ENCODE measurements around the gene ADGRL3.

ADGRL3 gene

GRCh38 chr4:62051332-62051731 lies 851.2 kb downstream of the ADGRL3 start:
- no peak for DNase-seq

- no peak for DNase-seq
Measured at GRCh38 chr4:62053974-62054373, 853.8 kb downstream of the ADGRL3 start.

- no peak for DNase-seq
Measured at GRCh38 chr4:62057031-62057430, 856.9 kb downstream of the ADGRL3 start.

GRCh38 chr4:62058571-62058970 lies 858.4 kb downstream of the ADGRL3 start:
- DNase-seq: no peak

- DNase-seq: no peak
Measured at GRCh38 chr4:62070291-62070852, 870.2 kb downstream of the ADGRL3 start.

GRCh38 chr4:62075089-62075488 lies 875.0 kb downstream of the ADGRL3 start:
- DNase-seq: no peak

- DNase-seq: no peak
Measured at GRCh38 chr4:62075521-62075920, 875.4 kb downstream of the ADGRL3 start.

- no peak for DNase-seq
Measured at GRCh38 chr4:62077406-62077805, 877.3 kb downstream of the ADGRL3 start.

GRCh38 chr4:62080431-62080830 lies 880.3 kb downstream of the ADGRL3 start:
- no peak for DNase-seq

- no peak for DNase-seq
Measured at GRCh38 chr4:62087706-62088105, 887.6 kb downstream of the ADGRL3 start.

- DNase-seq: no peak
Measured at GRCh38 chr4:62093735-62094134, 893.6 kb downstream of the ADGRL3 start.

- no peak for DNase-seq
Measured at GRCh38 chr4:62096881-62097280, 896.8 kb downstream of the ADGRL3 start.

GRCh38 chr4:62115216-62115615 lies 915.1 kb downstream of the ADGRL3 start:
- DNase-seq: no peak

- DNase-seq: no peak
Measured at GRCh38 chr4:62117886-62118285, 917.8 kb downstream of the ADGRL3 start.

- no peak for DNase-seq
Measured at GRCh38 chr4:62118558-62118957, 918.4 kb downstream of the ADGRL3 start.

- no peak for DNase-seq
Measured at GRCh38 chr4:62119195-62119594, 919.1 kb downstream of the ADGRL3 start.

GRCh38 chr4:62126064-62126732 lies 926.1 kb downstream of the ADGRL3 start:
- DNase-seq: no peak

All from NCI-H1092 treated with DMSO at 0.1 percent for 48 hours (cell line).